Ishikawa (cell line): ENCODE data around the gene LTA4H.

Experiments used
- CEBPB ChIP-seq: IDR thresholded peaks from 2 replicates; pipeline ENCODE4 v1.6.1; 2012
- REST ChIP-seq: IDR thresholded peaks from 2 replicates; pipeline ENCODE4 v1.6.1; 2012; ENCODE audit warnings: low read depth, mild to moderate bottlenecking
- TAF1 ChIP-seq: IDR thresholded peaks from 2 replicates; pipeline ENCODE4 v1.6.1; 2012; ENCODE audit warnings: low read depth, mild to moderate bottlenecking
- USF1 ChIP-seq: IDR thresholded peaks from 2 replicates; pipeline ENCODE4 v1.6.1; 2012
- ZBTB7A ChIP-seq: IDR thresholded peaks from 2 replicates; pipeline ENCODE4 v1.6.1; 2012; ENCODE audit warnings: low read depth

GRCh38 chr12:96025518-96025917 is 9.9 kb downstream of the LTA4H start:
- TF ChIP-seq USF1 (no peak), REST (no peak), ZBTB7A (no peak), TAF1 (no peak), CEBPB (no peak)
